Retinal pigment epithelial cell (primary cell): ENCODE measurements around the gene NPB.
A peak's percentile ranks its signal among the peaks of the same experiment; 100 is the strongest.

Experiments
- DNase-seq: peaks from one replicate; pipeline ENCODE4 v3.0.0-alpha.2; 2010; ENCODE audit warnings: low read depth
- H3K4me3 ChIP-seq: 2 replicates; pipeline ENCODE4 v1.5.1; 2011; ENCODE audit warnings: mild to moderate bottlenecking, low read length, control low read depth, moderate library complexity
- TF ChIP-seq, protein P1 (sequence below): conservative IDR thresholded peaks from 2 replicates; pipeline ENCODE4 v1.5.1; 2011; ENCODE audit warnings: low read depth, low read length, control low read depth, inconsistent platforms

Gene NPB

DNA sequence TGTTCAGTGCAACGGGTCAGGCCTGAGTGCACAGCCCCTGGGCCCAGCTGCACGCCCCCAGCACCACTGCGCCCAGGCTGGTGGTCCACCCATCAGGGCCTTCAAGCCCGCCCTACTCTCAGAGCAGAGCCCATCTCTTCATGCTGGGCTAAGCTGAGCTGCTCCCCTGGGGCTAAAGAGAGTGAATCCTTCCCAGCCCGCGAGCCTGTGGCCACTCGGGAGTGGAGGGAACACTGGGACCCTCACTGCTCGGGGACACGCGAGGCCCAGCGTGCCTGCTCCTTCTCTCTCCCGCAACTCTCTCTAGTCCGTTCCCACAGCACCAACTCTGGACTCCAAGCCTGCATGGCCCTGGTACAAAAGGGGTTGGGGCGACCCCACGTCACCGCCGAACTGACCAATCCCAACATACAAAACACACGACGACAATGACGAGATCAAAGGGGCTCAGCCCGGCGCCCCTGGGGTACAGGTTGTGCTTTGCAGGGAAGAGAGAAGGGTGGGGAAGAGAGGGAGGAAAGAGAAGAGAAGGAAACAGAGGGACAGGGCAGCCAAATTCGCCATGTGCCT lies 20.0 kb downstream of the NPB start:
- DNase-seq = no peak
- H3K4me3 ChIP-seq = no peak overlapping the region
- TF ChIP-seq, protein P1, sequence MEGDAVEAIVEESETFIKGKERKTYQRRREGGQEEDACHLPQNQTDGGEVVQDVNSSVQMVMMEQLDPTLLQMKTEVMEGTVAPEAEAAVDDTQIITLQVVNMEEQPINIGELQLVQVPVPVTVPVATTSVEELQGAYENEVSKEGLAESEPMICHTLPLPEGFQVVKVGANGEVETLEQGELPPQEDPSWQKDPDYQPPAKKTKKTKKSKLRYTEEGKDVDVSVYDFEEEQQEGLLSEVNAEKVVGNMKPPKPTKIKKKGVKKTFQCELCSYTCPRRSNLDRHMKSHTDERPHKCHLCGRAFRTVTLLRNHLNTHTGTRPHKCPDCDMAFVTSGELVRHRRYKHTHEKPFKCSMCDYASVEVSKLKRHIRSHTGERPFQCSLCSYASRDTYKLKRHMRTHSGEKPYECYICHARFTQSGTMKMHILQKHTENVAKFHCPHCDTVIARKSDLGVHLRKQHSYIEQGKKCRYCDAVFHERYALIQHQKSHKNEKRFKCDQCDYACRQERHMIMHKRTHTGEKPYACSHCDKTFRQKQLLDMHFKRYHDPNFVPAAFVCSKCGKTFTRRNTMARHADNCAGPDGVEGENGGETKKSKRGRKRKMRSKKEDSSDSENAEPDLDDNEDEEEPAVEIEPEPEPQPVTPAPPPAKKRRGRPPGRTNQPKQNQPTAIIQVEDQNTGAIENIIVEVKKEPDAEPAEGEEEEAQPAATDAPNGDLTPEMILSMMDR = no peak

DNA sequence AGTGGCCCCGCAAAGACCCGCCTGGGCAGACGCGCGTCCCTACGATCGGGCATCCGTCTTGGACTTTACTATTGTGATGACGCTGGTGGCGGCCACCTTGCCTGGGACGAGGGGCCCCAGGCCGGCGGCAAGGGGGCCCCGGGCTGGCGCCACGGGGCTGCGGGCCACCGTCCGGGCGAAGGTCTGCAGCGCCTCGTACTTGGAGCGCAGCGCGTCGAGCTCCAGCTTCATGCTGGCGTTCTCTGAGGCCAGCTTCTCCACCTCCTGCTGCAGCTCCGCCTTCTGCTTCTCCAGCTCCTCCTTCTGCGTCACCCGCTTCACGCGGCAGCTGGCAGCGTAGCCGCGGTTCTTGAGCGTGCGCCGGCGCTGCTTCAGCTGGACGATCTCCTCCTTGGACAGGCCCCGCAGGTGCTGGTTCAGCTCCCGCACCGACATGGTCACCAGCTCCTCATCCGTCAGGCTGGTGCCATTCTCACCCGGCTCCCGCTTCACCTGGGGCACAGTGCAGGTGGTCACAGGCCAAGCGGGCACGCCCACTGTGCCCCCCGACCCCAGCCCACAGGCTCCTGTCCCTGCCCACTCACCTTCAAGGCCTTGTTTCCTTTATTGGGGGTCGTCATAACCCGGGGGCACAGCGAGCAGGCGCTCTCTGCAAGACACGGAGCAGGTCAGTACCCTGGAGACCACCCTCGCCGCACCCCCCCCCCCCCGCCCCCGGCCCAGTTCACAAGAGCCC lies 20.7 kb downstream of the NPB start:
- DNase-seq = no peak
- TF ChIP-seq, protein P1 = no peak
- peak overlapping the region; percentile 23 for H3K4me3 ChIP-seq

DNA sequence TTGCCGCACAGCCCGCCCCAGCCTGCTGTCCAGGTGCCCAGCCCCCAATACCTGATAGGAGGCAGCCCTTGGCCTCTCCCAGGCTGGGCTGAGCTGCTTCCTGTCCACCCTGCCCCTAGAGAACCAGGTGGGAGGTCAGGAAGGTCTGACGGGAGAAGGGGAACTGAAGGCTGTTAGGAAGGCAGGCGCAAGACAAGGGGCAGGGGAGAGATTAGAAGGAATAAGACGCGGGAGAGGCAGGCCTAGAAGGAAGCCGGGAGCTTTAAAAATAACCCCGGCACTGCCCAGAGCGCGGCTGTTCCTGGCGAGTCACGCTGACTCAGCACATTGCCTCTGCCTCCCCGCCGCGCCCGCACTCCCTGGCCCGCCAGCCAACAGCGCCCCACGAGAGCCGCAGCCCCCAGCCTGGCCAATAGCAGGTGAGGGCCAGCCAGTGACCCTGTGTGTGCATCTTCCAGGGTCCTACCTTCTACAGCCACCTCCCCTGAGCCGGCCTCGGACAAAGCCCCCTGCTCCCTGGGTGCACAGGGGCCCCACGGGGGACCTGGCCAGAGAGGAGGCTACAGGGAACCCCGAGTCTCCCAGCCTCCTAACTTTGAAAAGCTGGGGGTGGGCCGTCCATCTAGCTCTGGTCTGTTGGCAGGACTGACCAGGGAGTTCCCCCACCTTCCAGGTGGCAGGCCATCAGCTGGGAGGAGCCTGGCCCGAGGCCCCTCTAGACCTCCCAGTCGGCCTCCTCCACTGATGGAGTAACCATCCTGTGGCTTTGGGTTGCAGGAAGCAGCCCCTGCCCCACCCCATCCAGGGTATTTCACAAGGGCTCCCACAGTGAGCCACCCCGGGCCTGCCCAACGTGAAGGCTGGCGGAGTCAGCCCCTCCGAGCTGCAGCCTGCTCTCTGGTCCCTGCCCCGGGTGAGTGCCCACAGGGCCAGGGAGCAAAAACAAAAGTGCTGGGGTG lies 21.5 kb downstream of the NPB start:
- TF ChIP-seq, protein P1 = no peak
- peak overlapping the region; percentile 23 for H3K4me3 ChIP-seq
- DNase-seq = peak; percentile 51

DNA sequence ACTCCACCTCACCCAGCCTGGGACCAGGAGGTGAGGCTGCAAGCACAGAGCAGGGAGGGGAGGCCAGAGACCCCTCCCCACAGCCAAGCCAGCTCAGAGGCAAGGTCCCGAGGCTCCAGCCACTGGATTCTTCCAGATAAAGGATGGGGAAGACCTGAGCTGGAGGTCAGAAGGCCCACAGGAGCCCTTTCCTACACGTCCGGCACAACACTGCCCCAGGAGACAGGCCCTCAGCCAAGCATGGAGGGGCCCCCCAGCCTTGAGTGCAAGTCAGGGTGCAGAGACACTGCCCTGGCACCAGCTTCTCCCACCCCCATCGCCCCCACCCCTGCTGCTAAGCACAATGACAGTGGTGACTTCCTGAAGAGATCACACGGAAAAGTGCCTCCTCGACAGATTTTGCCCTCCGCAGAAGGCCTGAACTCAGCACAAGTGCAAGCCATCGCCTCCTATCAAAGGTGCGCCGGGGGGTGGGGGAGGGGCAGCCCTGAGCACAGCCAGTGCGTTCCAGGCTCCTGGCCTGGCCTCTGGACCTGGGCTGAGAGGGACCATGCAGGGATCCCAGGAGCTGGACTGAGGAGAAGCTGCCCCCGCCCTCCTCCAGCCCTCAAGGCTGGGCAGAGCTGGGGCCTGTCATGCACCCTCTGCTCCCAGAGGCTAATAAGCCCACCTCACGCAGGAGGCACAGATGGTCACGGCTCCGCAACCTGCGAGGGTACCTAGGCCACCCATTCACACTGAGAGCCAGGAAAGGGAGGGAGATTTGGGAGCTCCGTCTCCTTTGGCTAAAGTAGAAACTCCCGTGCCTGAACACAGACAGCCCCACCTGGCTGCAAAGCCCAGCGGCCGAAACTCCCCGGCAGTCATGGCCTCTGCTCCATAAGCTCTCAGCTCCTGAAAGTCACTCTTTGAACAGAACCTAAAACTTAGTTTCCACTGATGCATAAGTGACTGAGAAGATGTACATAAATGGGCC lies 22.8 kb downstream of the NPB start:
- TF ChIP-seq, protein P1 = no peak
- no peak for DNase-seq
- H3K4me3 ChIP-seq = no peak overlapping the region

DNA sequence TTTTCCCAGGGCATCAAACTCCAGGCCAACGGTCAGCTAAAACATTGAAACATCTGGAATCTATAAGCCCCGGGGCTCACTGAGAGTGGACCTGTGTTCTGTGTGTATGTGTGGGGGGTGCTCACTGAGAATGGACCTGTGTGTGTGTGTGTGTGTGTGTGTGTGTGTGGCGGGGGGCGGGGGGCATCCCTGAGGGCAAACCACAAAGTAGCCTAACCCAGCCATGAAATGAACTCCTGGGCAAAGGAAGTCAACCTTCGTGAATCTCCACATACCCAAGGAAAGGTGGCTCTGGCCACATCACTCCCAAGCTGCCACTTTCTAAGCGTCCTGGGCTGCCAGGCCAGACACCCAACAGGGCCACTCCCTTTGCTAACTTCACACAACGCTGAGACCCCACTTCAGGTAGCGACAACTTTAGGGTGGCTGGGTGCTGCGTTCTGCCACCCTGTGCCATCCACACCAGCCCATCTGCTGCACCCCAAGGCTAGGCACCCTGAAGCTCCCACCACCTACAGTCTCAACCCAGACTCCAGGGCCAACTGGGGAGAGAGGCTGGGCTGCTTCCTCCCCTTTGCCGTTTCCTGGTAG lies 23.9 kb downstream of the NPB start:
- DNase-seq = no peak
- TF ChIP-seq, protein P1 = no peak
- H3K4me3 ChIP-seq = peak overlapping the region; percentile 79
